ENCODE data around the gene HCN3.

The HCN3 gene

GRCh38 chr1:155320661-155321617 is 43.7 kb downstream of the HCN3 start, which contains the start of gene RUSC1:
Gene RUSC1 (plus strand): TSS chr1:155320894. CDS start chr1:155321774, 880 bp downstream.
- DNase-seq, result no peak
- Histone ChIP-seq H3F3A (ENCODE audit: insufficient read depth, low read length) (peaks cover 50% of the 10 kb centered on the region), H3K9me2 (replicated peaks; ENCODE audit: insufficient read depth, low read length) (no peaks in the 10 kb centered on the region), H2AFZ (ENCODE audit: low read length) (no peak within 1 kb of the TSS), H3K27me3 (replicated peaks; ENCODE audit: insufficient read depth, low read length) (no peaks in the 10 kb centered on the region), H3K9me3 (replicated peaks; ENCODE audit: insufficient read depth, low read length) (no peaks in the 10 kb centered on the region), H3K4me1 (ENCODE audit: low read length) (0 out of 2 replicates have a peak, but pooled peaks cover 7% of the 10 kb centered on the region), H4K20me1 (ENCODE audit: insufficient read depth, low read length) (no peaks in the 10 kb centered on the region), H3K4me2 (ENCODE audit: low read depth, low read length) (no peak within 1 kb of the TSS), H3K4me3 (ENCODE audit: low read length) (no peak within 1 kb of the TSS), H3K79me2 (ENCODE audit: low read length) (no peaks in the 10 kb centered on the region), H3K27ac (ENCODE audit: low read length) (no peak within 1 kb of the TSS), H3K36me3 (replicated peaks; ENCODE audit: insufficient read depth, low read length) (0 out of 2 replicates have a peak, but pooled peaks cover 7% of the 10 kb centered on the region), H3K9ac (ENCODE audit: low read length) (no peak within 1 kb of the TSS)
- TF ChIP-seq EZH2 (optimal IDR thresholded peaks at IDR 0.05; ENCODE audit: low read depth, low read length) (no peak), EZH2phosphoT487 (IDR thresholded peaks at IDR 0.05; ENCODE audit: low read length) (no peak), CTCF (IDR thresholded peaks at IDR 0.05; ENCODE audit: low read length) (no peak)

- Histone ChIP-seq H4K20me1 (ENCODE audit: insufficient read depth, low read length) (no peaks in the 10 kb centered on the region), H3K4me2 (ENCODE audit: low read depth, low read length) (peak overlapping the region; percentile 99; the same call in 1 of the 2 replicates), H3K27me3 (replicated peaks; ENCODE audit: insufficient read depth, low read length) (no peaks in the 10 kb centered on the region), H2AFZ (ENCODE audit: low read length) (no peak overlapping the region), H3K9ac (ENCODE audit: low read length) (no peak overlapping the region), H3K4me1 (ENCODE audit: low read length) (0 out of 2 replicates have a peak, but pooled peaks cover 7% of the 10 kb centered on the region), H3K9me3 (replicated peaks; ENCODE audit: insufficient read depth, low read length) (no peaks in the 10 kb centered on the region), H3K36me3 (replicated peaks; ENCODE audit: insufficient read depth, low read length) (0 out of 2 replicates have a peak, but pooled peaks cover 7% of the 10 kb centered on the region), H3F3A (ENCODE audit: insufficient read depth, low read length) (peaks cover 49% of the 10 kb centered on the region), H3K9me2 (replicated peaks; ENCODE audit: insufficient read depth, low read length) (no peaks in the 10 kb centered on the region), H3K4me3 (ENCODE audit: low read length) (no peak overlapping the region), H3K27ac (ENCODE audit: low read length) (no peak overlapping the region), H3K79me2 (ENCODE audit: low read length) (no peaks in the 10 kb centered on the region)
- no peak for TF ChIP-seq CTCF (IDR thresholded peaks at IDR 0.05; ENCODE audit: low read length)
- no peak for TF ChIP-seq EZH2 (optimal IDR thresholded peaks at IDR 0.05; ENCODE audit: low read depth, low read length)
- TF ChIP-seq EZH2phosphoT487 (IDR thresholded peaks at IDR 0.05; ENCODE audit: low read length), result no peak
- DNase-seq, result no peak
Measured at GRCh38 chr1:155321639-155322503, 44.6 kb downstream of the HCN3 start.

GRCh38 chr1:155322571-155322952 is 45.3 kb downstream of the HCN3 start:
- H3K4me1 ChIP-seq (ENCODE audit: low read length), result 0 out of 2 replicates have a peak, but pooled peaks cover 7% of the 10 kb centered on the region
- no peak for TF ChIP-seq EZH2phosphoT487 (IDR thresholded peaks at IDR 0.05; ENCODE audit: low read length)
- no peak for TF ChIP-seq EZH2 (optimal IDR thresholded peaks at IDR 0.05; ENCODE audit: low read depth, low read length)
- TF ChIP-seq CTCF (IDR thresholded peaks at IDR 0.05; ENCODE audit: low read length), result no peak
- no peaks in the 10 kb centered on the region for H3K79me2 ChIP-seq (ENCODE audit: low read length)
- H3F3A ChIP-seq (ENCODE audit: insufficient read depth, low read length), result peaks cover 49% of the 10 kb centered on the region
- H4K20me1 ChIP-seq (ENCODE audit: insufficient read depth, low read length), result no peaks in the 10 kb centered on the region
- no peak overlapping the region for H3K27ac ChIP-seq (ENCODE audit: low read length)
- H3K4me2 ChIP-seq (ENCODE audit: low read depth, low read length), result peak overlapping the region; percentile 99
- H3K9ac ChIP-seq (ENCODE audit: low read length), result no peak overlapping the region
- no peaks in the 10 kb centered on the region for H3K9me3 ChIP-seq (replicated peaks; ENCODE audit: insufficient read depth, low read length)
- H3K27me3 ChIP-seq (replicated peaks; ENCODE audit: insufficient read depth, low read length), result no peaks in the 10 kb centered on the region
- no peak overlapping the region for H2AFZ ChIP-seq (ENCODE audit: low read length)
- H3K9me2 ChIP-seq (replicated peaks; ENCODE audit: insufficient read depth, low read length), result no peaks in the 10 kb centered on the region
- 0 out of 2 replicates have a peak, but pooled peaks cover 7% of the 10 kb centered on the region for H3K36me3 ChIP-seq (replicated peaks; ENCODE audit: insufficient read depth, low read length)
- H3K4me3 ChIP-seq (ENCODE audit: low read length), result peak overlapping the region; percentile 93; the same call in 1 of the 2 replicates
- DNase-seq, result no peak

Data from MM.1S (cell line).